Endothelial cell of umbilical vein (primary cell): ENCODE results near the gene TET1.

ENCODE experiments used
- EZH2 ChIP-seq: IDR thresholded peaks from 2 replicates; pipeline ENCODE4 v1.6.1; 2012; ENCODE audit warnings: borderline replicate concordance, low read depth, mild to moderate bottlenecking, moderate library complexity, low read length, inconsistent platforms; ENCODE audit not compliant: severe bottlenecking
- GATA2 ChIP-seq: IDR thresholded peaks from 2 replicates; pipeline ENCODE4 v1.7.0; 2011; ENCODE audit warnings: low read depth, mild to moderate bottlenecking, moderate library complexity, mixed read lengths, low read length; ENCODE audit not compliant: insufficient read length, insufficient read depth
- MAX ChIP-seq: IDR thresholded peaks from 2 replicates; pipeline ENCODE4 v1.6.1; 2011; ENCODE audit not compliant: insufficient read depth, insufficient read length
- POLR2A ChIP-seq: IDR thresholded peaks from 2 replicates; pipeline ENCODE4 v1.6.1; 2012; ENCODE audit warnings: low read depth, mild to moderate bottlenecking, control low read depth, low read length
- POLR2AphosphoS5 ChIP-seq: IDR thresholded peaks from 2 replicates; pipeline ENCODE4 v1.6.1; 2012; ENCODE audit warnings: low read depth, mild to moderate bottlenecking, control low read depth, low read length, moderate library complexity; ENCODE audit not compliant: insufficient read depth
- TF ChIP-seq, protein P1 (sequence below), 2 donors: IDR thresholded peaks; 1 replicate in 1 of 2; 2 replicates in 1 of 2; pipeline ENCODE4 v1.5.1; 2011; ENCODE audit warnings: low read length in 2 of 2, mild to moderate bottlenecking in 2 of 2, moderate library complexity in 2 of 2, control low read depth in 1 of 2, inconsistent platforms in 1 of 2, low read depth in 1 of 2; ENCODE audit not compliant: insufficient read depth in 1 of 2; ENCODE audit errors: extremely low read depth in 1 of 2

GRCh38 chr10:68666280-68666760 is 106.2 kb downstream of the TET1 start:
- TF ChIP-seq POLR2A (no peak), EZH2 (no peak), POLR2AphosphoS5 (no peak), MAX (no peak), GATA2 (no peak)
- TF ChIP-seq, protein P1, sequence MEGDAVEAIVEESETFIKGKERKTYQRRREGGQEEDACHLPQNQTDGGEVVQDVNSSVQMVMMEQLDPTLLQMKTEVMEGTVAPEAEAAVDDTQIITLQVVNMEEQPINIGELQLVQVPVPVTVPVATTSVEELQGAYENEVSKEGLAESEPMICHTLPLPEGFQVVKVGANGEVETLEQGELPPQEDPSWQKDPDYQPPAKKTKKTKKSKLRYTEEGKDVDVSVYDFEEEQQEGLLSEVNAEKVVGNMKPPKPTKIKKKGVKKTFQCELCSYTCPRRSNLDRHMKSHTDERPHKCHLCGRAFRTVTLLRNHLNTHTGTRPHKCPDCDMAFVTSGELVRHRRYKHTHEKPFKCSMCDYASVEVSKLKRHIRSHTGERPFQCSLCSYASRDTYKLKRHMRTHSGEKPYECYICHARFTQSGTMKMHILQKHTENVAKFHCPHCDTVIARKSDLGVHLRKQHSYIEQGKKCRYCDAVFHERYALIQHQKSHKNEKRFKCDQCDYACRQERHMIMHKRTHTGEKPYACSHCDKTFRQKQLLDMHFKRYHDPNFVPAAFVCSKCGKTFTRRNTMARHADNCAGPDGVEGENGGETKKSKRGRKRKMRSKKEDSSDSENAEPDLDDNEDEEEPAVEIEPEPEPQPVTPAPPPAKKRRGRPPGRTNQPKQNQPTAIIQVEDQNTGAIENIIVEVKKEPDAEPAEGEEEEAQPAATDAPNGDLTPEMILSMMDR (IDR thresholded peaks at IDR 0.05; ENCODE audit: extremely low read depth in 1 of 2, insufficient read depth in 1 of 2, low read depth in 1 of 2, low read length in 2 of 2) = no peak
